NCI-H1105 (cell line): Measurements from ENCODE around the gene HMGN1.

ENCODE experiments used
- DNase-seq: peaks from one replicate; lab custom pipeline; 2025; lab: John Stamatoyannopoulos, UW

HMGN1 gene

DNA sequence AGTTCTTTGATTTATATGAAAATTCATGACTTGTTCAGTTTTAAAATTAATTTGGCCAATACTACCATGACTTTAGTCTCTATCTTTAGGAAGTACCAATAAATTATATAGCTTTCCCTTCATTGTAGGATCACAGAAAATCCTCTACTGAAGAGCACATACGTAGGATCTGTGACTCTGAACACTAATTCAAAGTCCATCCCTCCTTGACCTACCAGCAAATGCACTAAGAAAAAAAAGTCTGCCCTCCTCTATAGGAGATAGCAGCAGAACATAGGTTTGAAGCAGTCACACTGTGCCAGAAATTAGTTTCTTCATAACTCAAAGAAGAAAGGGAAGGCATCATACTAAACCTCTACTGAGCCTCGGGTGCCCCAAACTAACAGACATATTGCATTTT, 52.0 kb downstream of the HMGN1 start:
- no peak for DNase-seq
